DLD1 (cell line): Measurements from ENCODE around the gene EPHA5.

ENCODE experiments used
- in situ Hi-C: cut with HindIII; loops from 2 replicates; pipeline ENCODE4 v1.10.0; 2017; ENCODE audit warnings: low sequenced_read_pairs

The EPHA5 gene

DNA sequence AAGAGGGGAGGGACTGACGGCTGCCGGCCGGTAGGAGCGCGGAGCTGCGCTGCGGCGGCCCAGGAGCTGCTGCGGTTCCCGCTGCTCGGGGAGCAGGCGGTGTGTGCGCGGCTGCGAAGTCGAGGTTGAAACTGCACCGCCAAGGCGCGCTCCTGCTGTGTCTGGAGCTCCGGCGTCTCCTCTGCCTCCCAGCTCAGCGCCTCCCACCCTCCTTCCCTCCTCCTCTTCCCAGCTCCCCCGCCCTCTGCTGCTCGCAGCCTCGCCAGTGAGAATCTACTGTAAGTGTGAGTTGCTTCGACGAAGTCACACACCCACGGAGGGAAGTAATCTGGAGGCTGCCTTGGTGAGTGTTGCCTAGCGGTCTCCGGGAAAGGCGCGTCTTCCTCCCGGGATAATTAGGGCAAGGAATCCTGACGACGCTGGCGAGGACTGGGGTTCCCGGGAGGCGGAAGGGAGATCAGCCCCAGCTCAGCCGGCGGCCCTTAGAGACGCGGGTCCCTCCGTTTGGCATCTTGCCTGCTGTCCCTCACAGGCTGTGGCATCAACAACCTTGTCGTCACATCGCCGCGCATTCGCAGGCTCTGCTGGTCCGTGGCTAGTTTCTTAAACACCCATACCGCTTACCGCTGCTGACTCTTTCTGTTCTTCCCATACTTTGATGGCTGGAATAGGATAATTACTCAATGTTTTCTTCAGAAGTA is at the start of gene EPHA5:
EPHA5 (minus strand) TSS at position 159 of the 701 bp plus-strand sequence. CDS start 747 bp downstream, outside the sequence.
- in situ Hi-C loops, result no loop called here

GRCh38 chr4:65719635-65720034 is 49.3 kb upstream of the EPHA5 start:
- in situ Hi-C loops, result no loop called here

DNA sequence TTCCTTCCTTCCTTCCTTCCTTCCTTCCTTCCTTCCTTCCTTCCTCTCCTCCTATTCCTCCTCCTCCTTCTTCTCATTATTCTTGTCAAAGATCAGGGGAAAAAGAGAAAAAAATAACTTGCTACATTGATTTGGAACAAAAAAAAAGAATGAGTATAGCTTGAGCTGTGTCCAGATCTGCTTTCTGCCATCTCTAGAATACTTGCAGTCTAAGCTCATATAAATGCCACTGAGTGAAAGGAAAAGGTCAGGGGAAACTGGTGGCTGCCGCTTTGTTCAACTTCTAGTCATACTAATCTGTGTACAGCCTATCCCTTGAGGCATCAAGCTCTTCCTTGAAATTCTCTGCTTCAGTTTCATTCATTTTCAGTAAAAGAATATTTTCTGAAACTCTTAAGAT is 28.3 kb upstream of the EPHA5 start:
- in situ Hi-C loops, result no loop called here

GRCh38 chr4:65696436-65696835 is 26.1 kb upstream of the EPHA5 start:
- in situ Hi-C loops, result no loop called here

GRCh38 chr4:65671372-65671771 is 1.1 kb upstream of the EPHA5 start:
- in situ Hi-C loops, result no loop called here

DNA sequence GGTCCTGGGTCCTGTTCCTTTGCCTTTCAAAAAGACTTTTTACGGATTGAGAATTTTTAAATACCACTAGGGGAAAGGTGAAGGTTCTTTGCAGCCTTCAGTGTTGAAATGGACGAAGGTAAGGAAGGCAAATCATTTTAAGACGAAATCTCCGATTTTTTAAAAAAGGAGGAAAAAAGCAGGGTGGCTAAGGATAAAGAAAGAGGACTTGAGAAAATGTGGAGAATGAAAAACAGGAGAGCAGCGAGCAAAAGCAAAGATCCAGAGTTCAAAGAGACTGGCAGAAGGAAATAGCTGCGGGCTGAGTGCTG is 314 bp downstream of the EPHA5 start:
- in situ Hi-C loops, result no loop called here

GRCh38 chr4:65669111-65670019 is 924 bp downstream of the EPHA5 start:
- in situ Hi-C loops, result no loop called here

GRCh38 chr4:65668201-65669089 is 1.8 kb downstream of the EPHA5 start:
- in situ Hi-C loops, result no loop called here

DNA sequence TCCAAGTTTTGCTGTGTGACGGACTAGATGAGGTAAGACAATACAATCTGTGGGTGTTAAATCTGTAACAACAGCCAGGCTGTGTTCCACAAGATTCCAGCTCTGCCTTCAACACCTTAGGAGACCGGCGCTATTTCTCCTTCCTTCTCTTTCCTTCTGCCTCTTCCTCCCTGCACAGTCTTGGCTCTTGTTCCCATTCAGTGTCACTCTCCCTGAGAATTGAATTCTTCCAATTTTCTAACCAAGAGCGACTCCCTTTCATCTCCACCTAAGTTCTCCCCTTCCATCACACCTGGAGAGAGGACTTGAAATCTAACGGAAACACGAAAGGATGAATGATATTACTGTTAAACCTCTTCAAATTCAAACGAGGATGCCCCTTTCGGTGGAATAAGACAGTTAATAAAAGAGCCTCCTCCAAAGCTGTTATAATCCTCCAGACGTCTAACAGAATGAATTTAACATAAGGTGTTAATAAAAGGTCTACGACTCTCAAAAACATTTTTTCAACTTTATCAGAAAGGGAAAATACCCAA is 2.7 kb downstream of the EPHA5 start:
- in situ Hi-C loops, result no loop called here

DNA sequence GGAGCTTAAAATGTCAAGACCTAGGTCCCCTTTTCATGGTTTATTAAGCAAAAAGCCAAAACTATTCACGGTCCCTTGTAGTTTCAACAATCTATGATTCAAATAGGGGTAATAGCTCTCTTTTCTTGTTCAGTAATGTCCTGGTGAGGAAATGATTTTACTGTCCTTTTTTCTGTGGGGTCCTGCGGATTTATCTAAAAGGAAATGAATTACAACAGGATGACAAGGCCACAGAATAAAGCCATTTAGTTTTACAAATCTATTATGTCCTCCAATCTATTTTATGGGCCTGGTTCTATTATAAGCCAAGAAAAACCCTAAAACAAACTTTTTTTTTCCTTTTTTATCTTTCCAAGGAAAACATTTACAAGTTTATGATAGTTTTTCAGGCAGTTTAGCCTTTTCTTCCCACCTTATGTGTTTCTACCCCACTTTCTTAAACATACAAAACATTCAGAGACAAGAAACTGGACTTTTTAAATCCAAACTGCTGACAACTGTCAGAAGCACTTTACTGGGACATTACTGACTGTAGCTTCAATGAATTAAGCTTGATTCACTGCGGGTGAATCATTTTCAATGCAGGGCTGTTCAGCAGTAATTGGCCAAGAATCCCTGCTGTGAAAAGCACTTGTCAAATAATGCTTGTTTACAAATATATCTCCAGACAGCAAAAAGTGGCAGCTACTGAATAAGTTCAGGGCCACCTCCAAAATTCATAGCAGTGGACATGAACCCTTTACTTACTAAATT is 4.3 kb downstream of the EPHA5 start:
- in situ Hi-C loops, result no loop called here

DNA sequence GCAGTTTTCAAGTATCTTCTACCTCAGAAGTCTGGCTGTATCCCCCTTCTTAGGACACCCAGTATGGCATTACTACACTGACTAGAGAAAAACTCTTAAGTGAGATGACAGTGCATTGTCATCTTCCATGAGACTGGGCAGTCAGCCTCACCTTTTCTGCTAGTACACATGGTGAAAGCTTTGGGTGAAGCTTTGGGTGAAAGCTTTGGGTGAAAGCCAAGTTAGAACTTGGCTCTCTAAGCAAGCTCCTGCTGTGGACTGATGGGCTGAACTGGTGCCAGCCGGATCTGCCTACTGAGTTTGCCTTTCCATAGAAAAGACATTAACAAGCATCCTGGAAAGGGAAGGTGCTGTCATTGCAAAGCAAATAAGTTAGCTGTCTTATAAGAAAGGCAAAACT is 8.8 kb downstream of the EPHA5 start:
- in situ Hi-C loops, result no loop called here

DNA sequence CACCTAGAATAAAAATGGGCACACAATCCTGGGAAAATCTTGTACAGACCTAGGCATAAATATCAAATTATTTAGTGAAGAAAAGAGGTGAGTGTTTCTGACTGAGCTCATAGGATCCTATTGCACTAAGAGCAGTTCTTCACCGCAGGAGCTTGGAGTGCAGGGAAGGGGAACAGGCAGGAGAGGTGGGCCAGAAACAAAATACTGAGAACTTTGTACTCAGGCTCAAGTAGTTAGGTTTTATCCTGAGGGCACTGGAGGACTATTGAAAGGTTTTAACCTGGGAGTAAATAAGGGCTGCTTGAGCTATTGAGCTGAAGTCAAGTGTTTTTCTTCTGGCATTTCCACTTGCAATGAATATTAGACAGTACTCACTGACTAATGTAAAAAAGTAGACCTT is 12.2 kb downstream of the EPHA5 start:
- in situ Hi-C loops, result no loop called here

GRCh38 chr4:65656008-65656407 is 14.3 kb downstream of the EPHA5 start:
- in situ Hi-C loops, result no loop called here

DNA sequence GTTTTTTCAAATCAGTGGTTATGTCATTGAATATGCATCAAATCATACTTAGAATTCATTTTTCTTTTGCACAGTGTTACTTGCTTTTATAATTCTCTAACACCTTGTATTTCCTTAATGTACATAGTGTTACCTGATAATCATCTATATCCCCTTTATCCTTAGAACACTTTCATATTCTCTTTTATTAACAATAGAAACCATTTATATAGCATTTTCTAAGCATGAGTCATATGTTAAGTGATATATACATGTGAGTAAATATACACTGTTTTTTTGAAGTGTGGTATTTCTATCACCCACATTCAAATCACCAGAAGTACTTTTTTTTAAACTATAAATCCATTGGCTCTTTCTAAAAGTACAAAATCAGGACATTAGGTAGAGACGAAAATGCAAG is 15.3 kb downstream of the EPHA5 start:
- in situ Hi-C loops, result no loop called here

DNA sequence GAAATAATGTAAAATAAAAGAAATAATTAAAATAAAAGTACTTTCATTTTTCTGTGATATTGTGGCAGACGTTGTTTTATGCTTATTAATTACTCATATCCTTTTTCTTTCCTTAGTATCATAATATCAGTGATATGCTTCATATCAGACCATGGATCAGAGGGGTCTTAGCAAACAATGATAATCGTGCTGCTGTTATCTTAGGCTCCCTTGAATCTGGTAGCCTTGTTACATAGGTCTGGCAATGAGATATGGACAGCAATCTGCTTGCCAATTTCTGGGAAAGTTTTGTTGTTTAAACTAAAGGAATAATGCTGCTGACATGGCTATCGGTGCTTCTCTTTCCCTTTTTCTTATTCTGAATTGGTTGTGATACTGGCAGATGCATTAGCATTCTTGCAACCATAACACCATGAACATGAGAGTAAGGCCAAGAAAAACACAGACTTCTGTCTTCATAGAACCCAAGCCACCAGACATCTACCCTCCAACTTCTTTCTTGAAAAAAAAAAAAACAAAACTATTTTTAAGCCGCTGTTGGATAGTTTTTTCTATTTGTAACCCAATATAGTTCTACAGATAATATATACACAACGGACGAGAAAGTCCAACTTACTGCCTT is 16.4 kb downstream of the EPHA5 start:
- in situ Hi-C loops, result no loop called here

GRCh38 chr4:65651751-65652150 is 18.5 kb downstream of the EPHA5 start:
- in situ Hi-C loops, result no loop called here

DNA sequence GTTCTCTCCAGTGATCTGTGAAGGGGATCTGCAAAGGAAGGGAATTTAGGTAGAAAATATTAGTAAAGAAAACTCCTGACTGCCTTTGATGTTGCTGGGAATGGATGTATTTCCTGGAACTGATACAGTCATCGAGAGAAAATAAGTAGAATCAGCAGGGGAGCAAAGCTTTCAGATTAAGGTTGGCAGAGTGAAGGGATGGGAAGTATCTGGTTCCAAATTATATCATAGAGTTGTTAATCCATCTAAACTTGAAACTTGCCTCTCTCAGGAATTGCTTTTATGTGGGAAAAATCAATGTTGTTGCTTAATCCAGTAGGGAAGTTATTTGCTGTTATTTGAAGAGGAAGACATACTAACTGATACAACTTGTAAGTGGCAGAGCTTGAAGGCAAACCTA is 19.3 kb downstream of the EPHA5 start:
- in situ Hi-C loops, result no loop called here

DNA sequence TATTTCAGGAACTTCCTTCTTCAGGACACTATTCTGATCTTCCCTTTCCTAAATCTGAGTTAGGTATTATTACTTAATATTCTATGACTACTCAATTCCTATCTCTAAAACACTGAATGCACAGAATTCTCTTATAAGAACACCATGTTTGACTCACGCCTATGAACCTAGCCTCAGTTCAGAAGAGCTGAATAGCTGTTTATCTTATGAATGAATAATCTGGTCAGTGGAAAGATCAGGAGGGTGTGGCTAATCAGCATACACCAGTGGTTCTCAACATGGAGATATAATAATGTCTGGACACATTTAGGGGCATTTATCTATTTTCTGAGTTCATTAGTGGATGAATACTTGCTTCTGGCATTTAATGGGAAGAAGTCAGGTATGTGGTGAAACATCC is 24.2 kb downstream of the EPHA5 start:
- in situ Hi-C loops, result no loop called here

DNA sequence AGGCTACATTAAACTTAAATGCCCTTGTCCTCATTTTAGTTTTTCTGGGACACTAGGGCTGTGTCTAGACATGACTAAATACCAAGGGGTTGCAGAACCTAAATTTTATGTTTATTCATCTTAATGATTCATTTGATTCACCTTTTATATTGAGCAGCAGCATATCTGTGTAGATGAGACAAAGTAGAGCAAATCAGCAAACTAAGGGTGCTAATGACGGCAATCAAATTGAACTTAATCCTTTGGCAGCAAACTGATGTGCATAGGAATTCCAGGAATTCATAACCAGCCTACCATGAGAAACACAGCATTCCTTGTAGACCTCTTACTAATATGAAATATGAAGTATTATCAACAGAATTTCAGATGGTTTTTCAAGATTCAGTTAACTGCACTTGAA is 25.1 kb downstream of the EPHA5 start:
- in situ Hi-C loops, result no loop called here
